D341Med (cell line): ENCODE results near the gene ZNF816.
"Not testable (repeated sequence)": the region's sequence is repeated elsewhere in the genome, so short reads cannot be mapped to it uniquely, and the experiment has no call there.

Source experiments
- DNase-seq: peaks from one replicate; pipeline ENCODE4 v3.0.0; 2012; ENCODE audit warnings: low spot score

ZNF816 gene

GRCh38 chr19:52959613-52960295, 2.9 kb downstream of the ZNF816 start:
- no peak for DNase-seq

GRCh38 chr19:52957591-52957990, 5.1 kb downstream of the ZNF816 start:
- DNase-seq: no peak

- no peak for DNase-seq
These were observed 5.8 kb downstream of the ZNF816 start for GRCh38 chr19:52956917-52957316.

- DNase-seq: no peak
These were observed 13.3 kb downstream of the ZNF816 start for GRCh38 chr19:52949422-52949821.

GRCh38 chr19:52948025-52948770, 14.5 kb downstream of the ZNF816 start:
- no peak for DNase-seq

- DNase-seq: peak; percentile 38
These were observed 16.1 kb downstream of the ZNF816 start for GRCh38 chr19:52946322-52947310.

GRCh38 chr19:52945652-52946321, 16.9 kb downstream of the ZNF816 start:
- DNase-seq: no peak

GRCh38 chr19:52944703-52945493, 17.8 kb downstream of the ZNF816 start:
- DNase-seq: not testable (repeated sequence)

- DNase-seq: no peak
These were observed 18.6 kb downstream of the ZNF816 start for GRCh38 chr19:52943884-52944643.

GRCh38 chr19:52943134-52943883, 19.4 kb downstream of the ZNF816 start:
- no peak for DNase-seq

- DNase-seq: peak; percentile 85
These were observed 20.1 kb downstream of the ZNF816 start for GRCh38 chr19:52942386-52943133.

GRCh38 chr19:52941941-52942385, 20.7 kb downstream of the ZNF816 start:
- DNase-seq: peak; percentile 46

- DNase-seq: not testable (repeated sequence)
These were observed 21.2 kb downstream of the ZNF816 start for GRCh38 chr19:52941523-52941922.

- not testable (repeated sequence) for DNase-seq
These were observed 21.8 kb downstream of the ZNF816 start for GRCh38 chr19:52940905-52941304.

GRCh38 chr19:52938761-52939160, 23.9 kb downstream of the ZNF816 start:
- no peak for DNase-seq

GRCh38 chr19:52936954-52937325, 25.7 kb downstream of the ZNF816 start:
- DNase-seq: no peak

GRCh38 chr19:52936151-52936953, 26.3 kb downstream of the ZNF816 start:
- no peak for DNase-seq

GRCh38 chr19:52935434-52935833, 27.2 kb downstream of the ZNF816 start:
- DNase-seq: no peak
